Endothelial cell of umbilical vein (primary cell): Measurements from ENCODE around the gene GRIN3B. TPM values are rescaled to one million over a fixed set of nuclear protein-coding genes. Genes with fewer than 3 reads are reported as not detected.
A peak's percentile ranks its signal among the peaks of the same experiment; 100 is the strongest.

Source experiments
- BruUV-seq: library from RNA; stranded (reverse); fragments of 400-500 nt; replicated peaks from 2 replicates; lab custom pipeline; 2021; lab: Mats Ljungman, UMichigan
- CTCF ChIA-PET: fragments of 300-600, 350-600 bp; sonication (Branson Sonifier 250); formaldehyde crosslinking; loops from one replicate; lab custom pipeline; 2021; ENCODE audit warnings: antibody characterized with exemption, inconsistent platforms; lab: Charles Lee
- POLR2A ChIA-PET: fragments of 300-600, 350-600 bp; sonication (Branson Sonifier 250); formaldehyde crosslinking; loops from one replicate; lab custom pipeline; 2021; ENCODE audit warnings: antibody characterized with exemption, inconsistent platforms; lab: Charles Lee
- DNase-seq: peaks from one replicate; pipeline ENCODE4 v3.0.0-alpha.2; 2011; ENCODE audit warnings: low read depth, low spot score
- FAIRE-seq: peaks from 2 replicates; lab custom pipeline; 2011; peaks lifted over from hg19 to GRCh38; lab: Jason Lieb, UNC
- H2AFZ ChIP-seq: 2 replicates; pipeline ENCODE4 v1.6.0; 2012; ENCODE audit warnings: low read depth, low read length, control low read depth, inconsistent platforms
- H3K27ac ChIP-seq: 2 replicates; pipeline ENCODE4 v1.5.1; 2011; ENCODE audit warnings: low read depth, mild to moderate bottlenecking, control low read depth, low read length, moderate library complexity; ENCODE audit not compliant: insufficient read depth
- H3K27me3 ChIP-seq, 2 experiments: 2 replicates each; pipeline versions ENCODE4 v1.6.0 to v1.6.1; 2011; ENCODE audit warnings: low read length in 2 of 2, mixed read lengths in 1 of 2; ENCODE audit not compliant: control insufficient read depth in 2 of 2, insufficient read depth in 2 of 2
- H3K36me3 ChIP-seq, 2 experiments: 2 replicates in 1 of 2; 3 replicates in 1 of 2; pipeline ENCODE4 v1.5.1; 2011; ENCODE audit warnings: low read length in 2 of 2, mild to moderate bottlenecking in 1 of 2, moderate library complexity in 1 of 2; ENCODE audit not compliant: control insufficient read depth in 2 of 2, insufficient read depth in 2 of 2; ENCODE audit errors: extremely low read depth in 1 of 2
- H3K4me1 ChIP-seq: 3 replicates; pipeline ENCODE4 v1.5.1; 2011; ENCODE audit warnings: mild to moderate bottlenecking, low read length; ENCODE audit not compliant: control insufficient read depth, insufficient read depth; ENCODE audit errors: extremely low read depth
- H3K4me2 ChIP-seq: 2 replicates; pipeline ENCODE4 v1.6.1; 2011; ENCODE audit warnings: low read length, control low read depth, mixed read lengths; ENCODE audit not compliant: insufficient read depth
- H3K4me3 ChIP-seq, 3 experiments: fragments of 200-600 bp in 1 of 3; sonication (generic), shearing (Covaris generic) in 1 of 3; replicated peaks in 1 of 3; 2 replicates each; pipeline ENCODE4 v1.5.1; 2011 to 2016; ENCODE audit warnings: control low read depth in 3 of 3, low read length in 3 of 3, mild to moderate bottlenecking in 2 of 3, inconsistent platforms in 1 of 3, low read depth in 1 of 3, moderate library complexity in 1 of 3; ENCODE audit not compliant: insufficient read depth in 1 of 3
- H3K79me2 ChIP-seq: 2 replicates; pipeline ENCODE4 v1.6.0; 2012; ENCODE audit warnings: low read length, inconsistent platforms; ENCODE audit not compliant: control insufficient read depth, insufficient read depth
- H3K9ac ChIP-seq: replicated peaks from 2 replicates; pipeline ENCODE3; 2011; ENCODE audit warnings: low read length, control low read depth; ENCODE audit not compliant: insufficient read depth; ENCODE audit errors: extremely low read depth
- H3K9me1 ChIP-seq: replicated peaks from 3 replicates; pipeline ENCODE4 v1.6.0; 2011; ENCODE audit warnings: mild to moderate bottlenecking, low read length; ENCODE audit not compliant: control insufficient read depth, insufficient read depth; ENCODE audit errors: extremely low read depth
- H3K9me3 ChIP-seq: replicated peaks from 2 replicates; pipeline ENCODE4 v1.5.1; 2012; ENCODE audit warnings: low read length, inconsistent platforms; ENCODE audit not compliant: control insufficient read depth, insufficient read depth
- H4K20me1 ChIP-seq: replicated peaks from 2 replicates; pipeline ENCODE3; 2011; ENCODE audit warnings: mild to moderate bottlenecking, low read length; ENCODE audit not compliant: control insufficient read depth, insufficient read depth; ENCODE audit errors: extremely low read depth
- EZH2 ChIP-seq: IDR thresholded peaks from 2 replicates; pipeline ENCODE4 v1.6.1; 2012; ENCODE audit warnings: borderline replicate concordance, low read depth, mild to moderate bottlenecking, moderate library complexity, low read length, inconsistent platforms; ENCODE audit not compliant: severe bottlenecking
- FOS ChIP-seq: IDR thresholded peaks from 2 replicates; pipeline ENCODE4 v1.6.1; 2011; ENCODE audit warnings: mild to moderate bottlenecking, low read length, moderate library complexity, borderline replicate concordance; ENCODE audit not compliant: insufficient read depth
- GATA2 ChIP-seq: IDR thresholded peaks from 2 replicates; pipeline ENCODE4 v1.7.0; 2011; ENCODE audit warnings: low read depth, mild to moderate bottlenecking, moderate library complexity, mixed read lengths, low read length; ENCODE audit not compliant: insufficient read length, insufficient read depth
- JUN ChIP-seq: IDR thresholded peaks from 2 replicates; pipeline ENCODE4 v1.6.1; 2011; ENCODE audit warnings: borderline replicate concordance, low read depth; ENCODE audit not compliant: insufficient read length, insufficient read depth
- MYC ChIP-seq: IDR thresholded peaks from one replicate; pipeline ENCODE4 v1.6.1; 2011; ENCODE audit warnings: mild to moderate bottlenecking, low read depth, low read length
- POLR2A ChIP-seq: IDR thresholded peaks from 2 replicates; pipeline ENCODE4 v1.6.1; 2012; ENCODE audit warnings: low read depth, mild to moderate bottlenecking, control low read depth, low read length
- POLR2AphosphoS5 ChIP-seq: IDR thresholded peaks from 2 replicates; pipeline ENCODE4 v1.6.1; 2012; ENCODE audit warnings: low read depth, mild to moderate bottlenecking, control low read depth, low read length, moderate library complexity; ENCODE audit not compliant: insufficient read depth
- dilution Hi-C: fragments of 300-500 bp; cut with MboI; formaldehyde crosslinking; loops from one replicate; pipeline ENCODE4 v1.15.0; 2019; ENCODE audit warnings: low sequenced_read_pairs; ENCODE audit not compliant: extremely low pct_ligation_motif_present
- intact Hi-C: fragments of 100-400 bp; cut with micrococcal nuclease; formaldehyde crosslinking; loops from one replicate; pipeline ENCODE4 v1.10.0; 2022
- polyA plus RNA-seq, 4 experiments: library from polyadenylated mRNA; depleted of rRNA in 3 of 4; stranded (reverse) in 3 of 4; unstranded in 1 of 4; fragments of >200 nt; gene quantifications; 2 replicates each; pipeline versions ENCODE4 v1.2.1 to v1.2.3, GENCODE V29; 2011 to 2012; ENCODE audit warnings: missing spikeins in 1 of 4
- small RNA-seq: library from RNA; depleted of rRNA; stranded (forward); fragments of <200 nt; gene quantifications from one replicate; pipeline ENCODE3, GENCODE V24; 2012; ENCODE audit warnings: low replicate concordance, low read depth; ENCODE audit not compliant: insufficient read depth, insufficient read length
- total RNA-seq: library from RNA; stranded (reverse); gene quantifications from 2 replicates; pipeline ENCODE4 v1.2.3, GENCODE V29; 2021
- TF ChIP-seq, protein P1 (sequence below): IDR thresholded peaks from 2 replicates; pipeline ENCODE4 v1.6.1; 2011; ENCODE audit not compliant: insufficient read depth, insufficient read length
- TF ChIP-seq, protein P2 (sequence below), 2 donors: IDR thresholded peaks; 1 replicate in 1 of 2; 2 replicates in 1 of 2; pipeline ENCODE4 v1.5.1; 2011; ENCODE audit warnings: low read length in 2 of 2, mild to moderate bottlenecking in 2 of 2, moderate library complexity in 2 of 2, control low read depth in 1 of 2, inconsistent platforms in 1 of 2, low read depth in 1 of 2; ENCODE audit not compliant: insufficient read depth in 1 of 2; ENCODE audit errors: extremely low read depth in 1 of 2

GRIN3B gene
- total and polyA plus RNA-seq, 2 donors (not counting 3 experiments of a cell fraction or from before 2014, with no cell fraction given): 0.43 to 0.82 TPM

DNA sequence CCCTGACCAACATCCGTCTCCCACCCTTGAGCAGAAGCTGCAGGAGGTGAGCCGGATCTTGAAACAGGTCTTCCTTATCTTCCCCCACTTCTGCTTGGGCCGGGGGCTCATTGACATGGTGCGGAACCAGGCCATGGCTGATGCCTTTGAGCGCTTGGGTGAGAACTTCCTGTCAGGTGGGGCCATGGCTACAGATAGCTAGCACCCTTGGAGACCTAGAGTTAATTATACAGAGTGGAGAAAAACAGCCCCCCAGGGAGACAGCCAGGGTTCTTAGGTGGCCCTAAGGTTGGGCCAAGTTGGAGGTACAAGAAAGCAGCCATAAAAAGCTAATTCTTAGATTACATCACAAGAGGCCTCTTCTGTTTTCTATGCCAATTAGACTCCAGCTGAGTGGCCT is 57.9 kb downstream of the GRIN3B start:
- H3K9ac ChIP-seq: no peak overlapping the region
- H2AFZ ChIP-seq: no peak overlapping the region
- dilution Hi-C loops: no loop called here
- no peaks in the 10 kb centered on the region for H3K9me3 ChIP-seq
- H4K20me1 ChIP-seq: no peaks in the 10 kb centered on the region
- FAIRE-seq (no peak), DNase-seq (no peak)
- H3K4me3 ChIP-seq: no peak overlapping the region
- H3K4me2 ChIP-seq: no peak overlapping the region
- CTCF ChIA-PET: interaction anchor here (0.5 to 1.7 kb wide), 6 partner anchors 9 to 156 kb away, joined by 3 to 7 read pairs (median 3); partner anchors contain the start of gene GPX4
- H3K79me2 ChIP-seq: no peaks in the 10 kb centered on the region
- H3K4me1 ChIP-seq: no peaks in the 10 kb centered on the region
- no peaks in the 10 kb centered on the region for H3K36me3 ChIP-seq
- H3K9me1 ChIP-seq: no peaks in the 10 kb centered on the region
- POLR2A ChIA-PET: no interaction called here
- H3K27ac ChIP-seq: no peak overlapping the region
- no peaks in the 10 kb centered on the region for H3K27me3 ChIP-seq
- intact Hi-C loops: no loop called here
- TF ChIP-seq, protein P1, sequence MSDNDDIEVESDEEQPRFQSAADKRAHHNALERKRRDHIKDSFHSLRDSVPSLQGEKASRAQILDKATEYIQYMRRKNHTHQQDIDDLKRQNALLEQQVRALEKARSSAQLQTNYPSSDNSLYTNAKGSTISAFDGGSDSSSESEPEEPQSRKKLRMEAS: no peak
- TF ChIP-seq MYC: no peak
- no peak for TF ChIP-seq POLR2A
- TF ChIP-seq FOS: no peak
- TF ChIP-seq JUN: no peak
- TF ChIP-seq POLR2AphosphoS5: no peak
- TF ChIP-seq, protein P2, sequence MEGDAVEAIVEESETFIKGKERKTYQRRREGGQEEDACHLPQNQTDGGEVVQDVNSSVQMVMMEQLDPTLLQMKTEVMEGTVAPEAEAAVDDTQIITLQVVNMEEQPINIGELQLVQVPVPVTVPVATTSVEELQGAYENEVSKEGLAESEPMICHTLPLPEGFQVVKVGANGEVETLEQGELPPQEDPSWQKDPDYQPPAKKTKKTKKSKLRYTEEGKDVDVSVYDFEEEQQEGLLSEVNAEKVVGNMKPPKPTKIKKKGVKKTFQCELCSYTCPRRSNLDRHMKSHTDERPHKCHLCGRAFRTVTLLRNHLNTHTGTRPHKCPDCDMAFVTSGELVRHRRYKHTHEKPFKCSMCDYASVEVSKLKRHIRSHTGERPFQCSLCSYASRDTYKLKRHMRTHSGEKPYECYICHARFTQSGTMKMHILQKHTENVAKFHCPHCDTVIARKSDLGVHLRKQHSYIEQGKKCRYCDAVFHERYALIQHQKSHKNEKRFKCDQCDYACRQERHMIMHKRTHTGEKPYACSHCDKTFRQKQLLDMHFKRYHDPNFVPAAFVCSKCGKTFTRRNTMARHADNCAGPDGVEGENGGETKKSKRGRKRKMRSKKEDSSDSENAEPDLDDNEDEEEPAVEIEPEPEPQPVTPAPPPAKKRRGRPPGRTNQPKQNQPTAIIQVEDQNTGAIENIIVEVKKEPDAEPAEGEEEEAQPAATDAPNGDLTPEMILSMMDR (IDR thresholded peaks at IDR 0.05; ENCODE audit: extremely low read depth in 1 of 2, insufficient read depth in 1 of 2, low read depth in 1 of 2, low read length in 2 of 2): no peak
- no peak for TF ChIP-seq GATA2
- TF ChIP-seq EZH2: no peak
- BruUV-seq: no TSS peak

Small RNA genes within 50 kb of the gene (small RNA-seq; reads per million reads assigned to genes)
- gene RNU6-2: 5.0 reads per million, percentile 37 among the genes with 10 or more reads in this experiment

Other genes with a start within 250 kb of the GRIN3B start
- not detected in 2 replicates for gene MISP, start 249.3 kb upstream of the GRIN3B start, total RNA-seq
- not detected in 2 replicates for gene MISP, start 249.3 kb upstream of the GRIN3B start, polyA plus RNA-seq
- gene PTBP1, start 203.0 kb upstream of the GRIN3B start, total RNA-seq: 607 and 623 TPM in 2 replicates
- 382 and 465 TPM in 2 replicates for gene PTBP1, start 203.0 kb upstream of the GRIN3B start, polyA plus RNA-seq
- 0.76 and 1.2 TPM in 2 replicates for gene PLPPR3, start 178.5 kb upstream of the GRIN3B start, total RNA-seq
- gene PLPPR3, start 178.5 kb upstream of the GRIN3B start, polyA plus RNA-seq: 1.1 and 2.0 TPM in 2 replicates
- gene AZU1, start 172.6 kb upstream of the GRIN3B start, total RNA-seq: not detected in 2 replicates
- 0.12 TPM in 1 of 2 replicates, not detected in the other for gene AZU1, start 172.6 kb upstream of the GRIN3B start, polyA plus RNA-seq
- gene PRTN3, start 159.4 kb upstream of the GRIN3B start, total RNA-seq: not detected in 2 replicates
- not detected in 2 replicates for gene PRTN3, start 159.4 kb upstream of the GRIN3B start, polyA plus RNA-seq
- gene ELANE, start 148.1 kb upstream of the GRIN3B start, total RNA-seq: not detected in 2 replicates
- not detected in 2 replicates for gene ELANE, start 148.1 kb upstream of the GRIN3B start, polyA plus RNA-seq
- 0.40 TPM in 1 of 2 replicates, not detected in the other for gene CFD, start 140.8 kb upstream of the GRIN3B start, total RNA-seq
- 0.25 and 0.53 TPM in 2 replicates for gene CFD, start 140.8 kb upstream of the GRIN3B start, polyA plus RNA-seq
- gene MED16, start 107.2 kb upstream of the GRIN3B start, total RNA-seq: 54.7 and 63.1 TPM in 2 replicates
- gene MED16, start 107.2 kb upstream of the GRIN3B start, polyA plus RNA-seq: 66.5 and 96.6 TPM in 2 replicates
- gene RNU6-9, start 106.9 kb upstream of the GRIN3B start, total RNA-seq: not detected in 2 replicates
- gene RNU6-9, start 106.9 kb upstream of the GRIN3B start, polyA plus RNA-seq: not detected in 2 replicates
- 49.6 and 53.9 TPM in 2 replicates for gene R3HDM4, start 87.2 kb upstream of the GRIN3B start, total RNA-seq
- 51.8 and 70.6 TPM in 2 replicates for gene R3HDM4, start 87.2 kb upstream of the GRIN3B start, polyA plus RNA-seq
- not detected in 2 replicates for gene KISS1R, start 83.1 kb upstream of the GRIN3B start, total RNA-seq
- not detected in 2 replicates for gene KISS1R, start 83.1 kb upstream of the GRIN3B start, polyA plus RNA-seq
- 10.8 and 13.2 TPM in 2 replicates for gene ARID3A, start 74.4 kb upstream of the GRIN3B start, total RNA-seq
- gene ARID3A, start 74.4 kb upstream of the GRIN3B start, polyA plus RNA-seq: 5.4 and 7.6 TPM in 2 replicates
- gene WDR18, start 16.1 kb upstream of the GRIN3B start, total RNA-seq: 54.8 and 74.7 TPM in 2 replicates
- 102 and 151 TPM in 2 replicates for gene WDR18, start 16.1 kb upstream of the GRIN3B start, polyA plus RNA-seq
- gene TMEM259, start 20.7 kb downstream of the GRIN3B start, total RNA-seq: 142 and 147 TPM in 2 replicates
- gene TMEM259, start 20.7 kb downstream of the GRIN3B start, polyA plus RNA-seq: 297 and 430 TPM in 2 replicates
- not detected in 2 replicates for gene RNU6-2, start 21.1 kb downstream of the GRIN3B start, total RNA-seq
- not detected in 2 replicates for gene RNU6-2, start 21.1 kb downstream of the GRIN3B start, polyA plus RNA-seq
- gene CNN2, start 26.2 kb downstream of the GRIN3B start, total RNA-seq: 280 and 286 TPM in 2 replicates
- gene CNN2, start 26.2 kb downstream of the GRIN3B start, polyA plus RNA-seq: 185 and 207 TPM in 2 replicates
- 9.8 and 11.0 TPM in 2 replicates for gene ABCA7, start 39.7 kb downstream of the GRIN3B start, total RNA-seq
- gene ABCA7, start 39.7 kb downstream of the GRIN3B start, polyA plus RNA-seq: 4.9 and 5.7 TPM in 2 replicates
- gene ARHGAP45, start 66.7 kb downstream of the GRIN3B start, total RNA-seq: 10.4 and 12.5 TPM in 2 replicates
- 6.9 and 7.5 TPM in 2 replicates for gene ARHGAP45, start 66.7 kb downstream of the GRIN3B start, polyA plus RNA-seq
- 252 and 272 TPM in 2 replicates for gene POLR2E, start 95.0 kb downstream of the GRIN3B start, total RNA-seq
- gene POLR2E, start 95.0 kb downstream of the GRIN3B start, polyA plus RNA-seq: 344 and 394 TPM in 2 replicates
- gene GPX4, start 103.6 kb downstream of the GRIN3B start, total RNA-seq: 445 and 469 TPM in 2 replicates
- gene GPX4, start 103.6 kb downstream of the GRIN3B start, polyA plus RNA-seq: 1,136 and 1,398 TPM in 2 replicates
- gene SBNO2, start 173.8 kb downstream of the GRIN3B start, total RNA-seq: 63.8 and 65.7 TPM in 2 replicates
- 31.4 and 35.8 TPM in 2 replicates for gene SBNO2, start 173.8 kb downstream of the GRIN3B start, polyA plus RNA-seq
- 67.1 and 75.4 TPM in 2 replicates for gene STK11, start 205.4 kb downstream of the GRIN3B start, total RNA-seq
- gene STK11, start 205.4 kb downstream of the GRIN3B start, polyA plus RNA-seq: 39.4 and 48.3 TPM in 2 replicates
- 9.2 and 9.6 TPM in 2 replicates for gene CBARP, start 237.6 kb downstream of the GRIN3B start, total RNA-seq
- 3.5 and 4.4 TPM in 2 replicates for gene CBARP, start 237.6 kb downstream of the GRIN3B start, polyA plus RNA-seq
- gene ATP5F1D, start 241.3 kb downstream of the GRIN3B start, total RNA-seq: 190 and 192 TPM in 2 replicates
- gene ATP5F1D, start 241.3 kb downstream of the GRIN3B start, polyA plus RNA-seq: 167 and 236 TPM in 2 replicates
- 85.9 and 107 TPM in 2 replicates for gene MIDN, start 248.2 kb downstream of the GRIN3B start, total RNA-seq
- gene MIDN, start 248.2 kb downstream of the GRIN3B start, polyA plus RNA-seq: 20.0 and 23.6 TPM in 2 replicates